ENCODE measurements around the gene FAM118A.

Gene FAM118A

DNA sequence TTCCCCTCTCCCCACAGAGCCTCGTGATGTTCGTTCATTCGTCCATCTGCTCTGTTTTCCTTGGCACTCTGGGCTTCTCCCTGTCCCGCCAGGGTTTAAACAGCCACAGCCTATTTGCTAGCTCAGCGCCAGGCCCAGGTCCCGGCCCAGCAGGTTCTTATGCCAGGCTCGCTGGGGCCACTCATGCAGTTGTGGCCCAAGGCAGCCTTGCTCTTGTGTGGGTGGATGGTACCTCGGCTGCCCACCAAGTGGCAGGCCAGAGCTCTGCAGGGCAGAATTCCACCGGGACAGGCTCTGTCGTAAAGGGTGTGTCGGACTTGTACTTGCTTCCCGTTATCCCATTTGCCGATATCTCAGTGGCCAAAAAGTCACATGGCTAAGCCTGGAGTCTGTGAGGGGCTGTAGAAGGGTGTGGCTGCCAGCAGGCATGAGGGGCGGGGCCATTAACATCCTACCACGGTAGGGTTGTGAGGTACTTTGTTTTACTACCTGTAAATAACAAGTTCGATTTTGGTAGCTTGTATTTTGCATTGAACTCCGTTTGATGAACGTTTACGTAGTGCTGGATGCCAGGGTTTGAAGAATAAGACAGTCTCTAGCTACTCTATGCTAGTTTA lies 7.9 kb downstream of the FAM118A start:
- TF ChIP-seq, protein P1, sequence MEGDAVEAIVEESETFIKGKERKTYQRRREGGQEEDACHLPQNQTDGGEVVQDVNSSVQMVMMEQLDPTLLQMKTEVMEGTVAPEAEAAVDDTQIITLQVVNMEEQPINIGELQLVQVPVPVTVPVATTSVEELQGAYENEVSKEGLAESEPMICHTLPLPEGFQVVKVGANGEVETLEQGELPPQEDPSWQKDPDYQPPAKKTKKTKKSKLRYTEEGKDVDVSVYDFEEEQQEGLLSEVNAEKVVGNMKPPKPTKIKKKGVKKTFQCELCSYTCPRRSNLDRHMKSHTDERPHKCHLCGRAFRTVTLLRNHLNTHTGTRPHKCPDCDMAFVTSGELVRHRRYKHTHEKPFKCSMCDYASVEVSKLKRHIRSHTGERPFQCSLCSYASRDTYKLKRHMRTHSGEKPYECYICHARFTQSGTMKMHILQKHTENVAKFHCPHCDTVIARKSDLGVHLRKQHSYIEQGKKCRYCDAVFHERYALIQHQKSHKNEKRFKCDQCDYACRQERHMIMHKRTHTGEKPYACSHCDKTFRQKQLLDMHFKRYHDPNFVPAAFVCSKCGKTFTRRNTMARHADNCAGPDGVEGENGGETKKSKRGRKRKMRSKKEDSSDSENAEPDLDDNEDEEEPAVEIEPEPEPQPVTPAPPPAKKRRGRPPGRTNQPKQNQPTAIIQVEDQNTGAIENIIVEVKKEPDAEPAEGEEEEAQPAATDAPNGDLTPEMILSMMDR (IDR thresholded peaks at IDR 0.05; ENCODE audit: insufficient read depth, low read depth, low read length, missing control alignments), result no peak
- no peak overlapping the region; the same call in 1 of the 2 replicates for H3K4me3 ChIP-seq (ENCODE audit: low read depth, low read length)
- no peak for DNase-seq (ENCODE audit: low read depth)

DNA sequence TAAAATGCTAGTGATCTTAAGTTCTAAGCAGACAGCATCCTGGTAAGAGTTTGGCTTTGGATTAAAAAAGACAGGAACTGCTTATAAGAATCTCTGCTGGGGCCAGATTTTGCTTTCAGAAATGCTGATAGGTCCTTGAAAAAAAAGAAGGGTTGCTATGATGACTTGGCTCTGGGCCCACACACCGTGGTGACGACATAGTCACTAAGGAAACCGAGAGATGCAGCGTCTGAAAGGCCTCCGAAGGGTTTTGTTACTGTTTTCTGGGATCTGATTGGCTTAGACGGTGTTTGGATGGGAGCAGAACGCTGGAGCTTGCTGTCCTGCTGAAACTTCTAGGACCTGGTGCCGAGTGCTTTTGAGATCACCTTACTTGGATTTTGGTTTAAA lies 8.4 kb downstream of the FAM118A start:
- DNase-seq (ENCODE audit: low read depth), result peak; percentile 87
- TF ChIP-seq, protein P1 (IDR thresholded peaks at IDR 0.05; ENCODE audit: insufficient read depth, low read depth, low read length, missing control alignments), result no peak
- H3K4me3 ChIP-seq (ENCODE audit: low read depth, low read length), result peak overlapping the region; percentile 47

DNA sequence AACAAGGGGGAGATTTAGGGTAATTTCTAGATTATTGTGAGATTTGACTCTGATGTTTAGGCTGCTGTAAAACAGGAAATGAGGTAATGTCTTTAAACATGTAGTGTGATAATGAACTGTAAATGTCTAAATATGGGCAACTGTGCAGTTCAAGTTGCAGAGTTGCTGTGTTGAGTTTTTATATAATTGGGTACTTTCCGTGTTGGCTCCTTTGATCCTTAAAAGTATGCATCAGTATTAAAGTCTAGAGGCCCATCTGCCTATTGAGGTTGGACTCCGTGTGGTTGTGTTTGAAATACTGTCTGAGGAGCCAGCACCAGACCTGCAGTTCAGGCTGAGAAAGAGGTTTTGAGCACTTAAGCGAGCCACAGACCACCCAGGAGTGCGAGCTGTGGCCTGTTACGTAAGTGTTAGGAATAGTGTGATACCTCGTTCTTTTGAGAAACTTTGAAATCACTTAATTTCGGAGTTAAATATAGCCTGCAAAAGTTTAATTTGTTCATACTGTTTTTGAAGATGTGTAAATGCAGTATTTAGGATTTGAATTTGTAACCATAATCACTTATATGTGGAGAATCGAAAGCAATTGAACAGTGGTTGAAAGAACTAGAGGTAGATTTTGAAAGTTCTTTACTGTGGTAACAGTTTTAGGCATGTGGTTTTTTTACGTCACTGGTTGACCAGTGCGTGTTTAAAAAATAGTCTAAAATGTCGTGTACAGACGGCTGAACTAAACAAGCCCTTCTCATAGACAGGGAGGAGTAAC lies 9.0 kb downstream of the FAM118A start:
- peak overlapping the region; percentile 47 for H3K4me3 ChIP-seq (ENCODE audit: low read depth, low read length)
- DNase-seq (ENCODE audit: low read depth), result peak; percentile 73
- TF ChIP-seq, protein P1 (IDR thresholded peaks at IDR 0.05; ENCODE audit: insufficient read depth, low read depth, low read length, missing control alignments), result no peak

DNA sequence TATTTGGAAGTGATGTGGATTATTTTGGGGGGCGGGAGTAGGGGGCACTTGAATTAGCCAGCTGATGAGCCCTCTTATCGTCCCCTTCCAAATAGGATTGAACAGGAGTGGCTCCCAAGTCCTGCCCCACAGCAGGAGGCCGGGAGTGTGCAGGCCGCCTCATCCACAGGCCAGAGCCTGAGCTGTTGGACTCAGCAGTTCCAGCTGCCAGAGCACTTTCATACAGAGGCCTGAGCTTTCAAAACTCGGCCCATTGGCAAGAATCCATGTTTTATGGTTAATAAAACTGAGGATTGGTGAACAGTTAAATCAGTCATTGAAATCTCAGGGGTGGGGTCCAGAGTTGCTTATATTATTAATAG lies 9.6 kb downstream of the FAM118A start:
- DNase-seq (ENCODE audit: low read depth), result no peak
- TF ChIP-seq, protein P1 (IDR thresholded peaks at IDR 0.05; ENCODE audit: insufficient read depth, low read depth, low read length, missing control alignments), result no peak
- H3K4me3 ChIP-seq (ENCODE audit: low read depth, low read length), result peak overlapping the region; percentile 47; the same call in 1 of the 2 replicates

DNA sequence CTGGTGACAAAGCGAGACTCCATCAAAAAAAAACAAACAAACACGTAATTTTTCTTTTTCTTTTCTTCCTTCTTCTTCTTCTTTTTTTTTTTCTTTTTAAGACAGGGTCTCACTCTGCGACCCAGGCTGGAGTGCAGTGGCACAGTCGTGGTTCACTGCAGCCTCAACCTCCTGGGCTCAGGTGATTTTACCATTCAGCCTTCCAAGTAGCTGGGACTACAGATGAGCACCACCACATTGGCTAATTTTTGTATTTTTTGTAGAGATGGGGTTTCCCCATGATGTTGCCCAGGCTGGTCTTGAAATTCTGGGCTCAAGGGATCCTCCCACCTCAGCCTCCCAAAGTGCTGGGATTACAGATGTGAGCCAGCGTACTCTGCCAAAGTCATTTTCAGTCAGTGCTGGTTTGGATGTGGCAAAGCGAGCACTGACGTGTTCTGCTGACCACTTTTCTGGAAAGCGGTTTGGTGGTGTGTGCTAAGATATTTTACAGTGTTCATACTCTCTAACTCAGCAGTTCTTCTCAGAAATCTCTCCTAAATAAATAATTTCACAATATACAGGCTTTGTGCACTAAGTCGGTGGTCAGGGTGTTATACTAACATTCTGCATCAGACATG lies 10.7 kb downstream of the FAM118A start:
- H3K4me3 ChIP-seq (ENCODE audit: low read depth, low read length), result no peak overlapping the region
- TF ChIP-seq, protein P1 (IDR thresholded peaks at IDR 0.05; ENCODE audit: insufficient read depth, low read depth, low read length, missing control alignments), result no peak
- no peak for DNase-seq (ENCODE audit: low read depth)

DNA sequence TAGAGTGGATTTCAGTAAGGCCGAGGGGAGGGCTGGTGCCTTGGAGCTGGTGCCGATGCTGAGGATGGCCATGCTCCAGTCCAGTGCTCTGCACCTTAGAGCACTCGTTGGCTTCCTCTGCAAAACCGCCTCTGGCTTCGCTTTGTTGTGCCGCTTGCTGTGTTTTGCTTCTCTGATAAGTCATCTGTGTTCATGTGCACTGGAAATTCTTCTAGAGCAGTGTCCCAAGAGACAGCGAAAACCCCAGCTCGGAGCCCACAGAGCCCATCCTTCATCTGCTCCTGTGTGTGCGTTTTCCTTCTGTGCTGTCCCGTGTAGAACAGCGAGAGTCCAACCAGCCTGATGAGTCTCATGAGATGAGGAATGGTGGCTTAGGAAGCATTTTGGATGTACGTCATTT lies 12.1 kb downstream of the FAM118A start:
- TF ChIP-seq, protein P1 (IDR thresholded peaks at IDR 0.05; ENCODE audit: insufficient read depth, low read depth, low read length, missing control alignments), result no peak
- DNase-seq (ENCODE audit: low read depth), result no peak
- no peak overlapping the region for H3K4me3 ChIP-seq (ENCODE audit: low read depth, low read length)
